ENCODE measurements around the gene DSCAML1. TPM values are rescaled to one million over a fixed set of nuclear protein-coding genes. Genes with fewer than 3 reads are reported as not detected.

Gene DSCAML1
- total RNA-seq, 6 experiments from 2014 or later = not detected

- TF ChIP-seq CTCF (IDR thresholded peaks at IDR 0.05) = no peak
- Mint-ChIP-seq H3K27me3 (ENCODE audit: insufficient read depth) (peaks cover 27% of the 10 kb centered on the region), H3K4me3 (no peak overlapping the region), H3K27ac (no peak overlapping the region), H3K4me1 (ENCODE audit: low read depth) (no peaks in the 10 kb centered on the region), H3K9me3 (no peaks in the 10 kb centered on the region), H3K36me3 (ENCODE audit: low read depth) (no peaks in the 10 kb centered on the region)
- no peak for DNase-seq
Measured at GRCh38 chr11:117478926-117479325, 318.1 kb downstream of the DSCAML1 start.

GRCh38 chr11:117478126-117478860 lies 318.7 kb downstream of the DSCAML1 start:
- H3K27ac Mint-ChIP-seq = no peak overlapping the region
- DNase-seq = no peak
- H3K27me3 Mint-ChIP-seq (ENCODE audit: insufficient read depth) = peaks cover 29% of the 10 kb centered on the region
- no peaks in the 10 kb centered on the region for H3K36me3 Mint-ChIP-seq (ENCODE audit: low read depth)
- no peaks in the 10 kb centered on the region for H3K9me3 Mint-ChIP-seq
- no peaks in the 10 kb centered on the region for H3K4me1 Mint-ChIP-seq (ENCODE audit: low read depth)
- no peak for TF ChIP-seq CTCF (IDR thresholded peaks at IDR 0.05)
- no peak overlapping the region for H3K4me3 Mint-ChIP-seq

GRCh38 chr11:117477721-117478120 lies 319.3 kb downstream of the DSCAML1 start:
- peaks cover 29% of the 10 kb centered on the region for H3K27me3 Mint-ChIP-seq (ENCODE audit: insufficient read depth)
- no peak for DNase-seq
- H3K27ac Mint-ChIP-seq = no peak overlapping the region
- H3K4me1 Mint-ChIP-seq (ENCODE audit: low read depth) = no peaks in the 10 kb centered on the region
- H3K9me3 Mint-ChIP-seq = no peaks in the 10 kb centered on the region
- no peak overlapping the region for H3K4me3 Mint-ChIP-seq
- no peak for TF ChIP-seq CTCF (IDR thresholded peaks at IDR 0.05)
- H3K36me3 Mint-ChIP-seq (ENCODE audit: low read depth) = no peaks in the 10 kb centered on the region

GRCh38 chr11:117476531-117477142 lies 320.4 kb downstream of the DSCAML1 start:
- no peak overlapping the region for H3K27ac Mint-ChIP-seq
- no peaks in the 10 kb centered on the region for H3K4me1 Mint-ChIP-seq (ENCODE audit: low read depth)
- TF ChIP-seq CTCF (IDR thresholded peaks at IDR 0.05) = no peak
- H3K36me3 Mint-ChIP-seq (ENCODE audit: low read depth) = no peaks in the 10 kb centered on the region
- H3K27me3 Mint-ChIP-seq (ENCODE audit: insufficient read depth) = peaks cover 31% of the 10 kb centered on the region
- DNase-seq = no peak
- H3K4me3 Mint-ChIP-seq = no peak overlapping the region
- H3K9me3 Mint-ChIP-seq = no peaks in the 10 kb centered on the region

GRCh38 chr11:117475716-117476530 lies 321.1 kb downstream of the DSCAML1 start:
- no peak overlapping the region for H3K4me3 Mint-ChIP-seq
- H3K4me1 Mint-ChIP-seq (ENCODE audit: low read depth) = no peaks in the 10 kb centered on the region
- peaks cover 36% of the 10 kb centered on the region for H3K27me3 Mint-ChIP-seq (ENCODE audit: insufficient read depth)
- TF ChIP-seq CTCF (IDR thresholded peaks at IDR 0.05) = no peak
- no peaks in the 10 kb centered on the region for H3K9me3 Mint-ChIP-seq
- no peak for DNase-seq
- H3K27ac Mint-ChIP-seq = no peak overlapping the region
- H3K36me3 Mint-ChIP-seq (ENCODE audit: low read depth) = no peaks in the 10 kb centered on the region
